Measurements from ENCODE around the gene UCN2. TPM values are rescaled to one million over a fixed set of nuclear protein-coding genes. Genes with fewer than 3 reads are reported as not detected.

UCN2 gene
- total RNA-seq, 1 experiment from 2014 or later, result 0.68 TPM

- Mint-ChIP-seq H3K9me3 (no peaks in the 10 kb centered on the region), H3K27ac (peak overlapping the region in 2 of 3 experiments; percentile 77 to 79; a peak in 4 of 7 replicates), H3K27me3 (ENCODE audit: low read depth) (no peaks in the 10 kb centered on the region), H3K36me3 (ENCODE audit: insufficient read depth in 1 of 3, low read depth in 3 of 3) (peaks cover 1 to 29% (median 10%) of the 10 kb centered on the region in 3 experiments; a peak in 6 of 7 replicates), H3K4me3 (peak overlapping the region; percentile 83 to 90), H3K4me1 (peaks cover 46 to 57% of the 10 kb centered on the region in 2 experiments)
- TF ChIP-seq CTCF (conservative IDR thresholded peaks at IDR 0.05), result no peak
- Histone ChIP-seq H2BK12ac (ENCODE audit: insufficient read length, low read depth, low read length) (no peak overlapping the region), H3K9me3 (ENCODE audit: control insufficient read depth, low read depth, low read length) (no peaks in the 10 kb centered on the region), H3K18ac (ENCODE audit: insufficient read length, low read depth, low read length) (no peak overlapping the region), H3K4me1 (ENCODE audit: insufficient read depth, low read length) (peaks cover 12% of the 10 kb centered on the region; the same call in 1 of the 2 replicates), H4K91ac (ENCODE audit: insufficient read length, low read depth, low read length) (no peak overlapping the region), H3K23me2 (ENCODE audit: insufficient read length, low read depth, low read length, poor library complexity, severe bottlenecking) (peaks cover 7% of the 10 kb centered on the region), H3K27me3 (ENCODE audit: insufficient read depth, low read length) (no peaks in the 10 kb centered on the region), H3T11ph (ENCODE audit: low read length) (no peak overlapping the region), H3K4ac (ENCODE audit: low read depth, low read length) (no peak overlapping the region), H3K9ac (ENCODE audit: extremely low read depth, insufficient read length, low read length) (no peak overlapping the region), H4K8ac (replicated peaks; ENCODE audit: insufficient read length, low read depth, low read length) (no peak overlapping the region), H3K79me2 (ENCODE audit: insufficient read depth, low read length) (peaks cover 2% of the 10 kb centered on the region; the same call in 1 of the 2 replicates), H2AK5ac (ENCODE audit: insufficient read length, low read length) (no peak overlapping the region), H2AFZ (ENCODE audit: low read length) (no peak overlapping the region), H3K79me1 (ENCODE audit: insufficient read depth, low read depth, low read length, poor library complexity, severe bottlenecking) (no peaks in the 10 kb centered on the region), H2BK5ac (ENCODE audit: insufficient read length, low read length) (no peak overlapping the region), H4K20me1 (ENCODE audit: control insufficient read depth, insufficient read depth, insufficient read length) (no peaks in the 10 kb centered on the region), H2BK15ac (ENCODE audit: low read depth, low read length) (no peak overlapping the region), H4K5ac (ENCODE audit: insufficient read length, low read depth, low read length) (no peak overlapping the region), H2BK120ac (ENCODE audit: low read depth, low read length, poor library complexity, severe bottlenecking) (no peak overlapping the region), H3K23ac (ENCODE audit: insufficient read length, low read depth, low read length) (no peak overlapping the region), H3K14ac (ENCODE audit: insufficient read depth, low read length) (no peak overlapping the region), H3K56ac (ENCODE audit: insufficient read length, low read depth, low read length) (no peak overlapping the region), H3K27ac (ENCODE audit: insufficient read length, low read depth, low read length) (no peak overlapping the region), H2BK20ac (ENCODE audit: low read depth, low read length, poor library complexity, severe bottlenecking) (no peak overlapping the region), H3K4me2 (ENCODE audit: insufficient read depth, insufficient read length, low read length) (peak overlapping the region; percentile 51)
- no peak for DNase-seq
- no CpG with 5 or more reads among the region's 10 CpGs for WGBS (ENCODE audit: extremely low coverage, insufficient read length, low lambda C conversion rate)
Observed at GRCh38 chr3:48555231-48555948, 8.2 kb downstream of the UCN2 start.
